ENCODE data around the gene UNC5A.

Gene UNC5A

DNA sequence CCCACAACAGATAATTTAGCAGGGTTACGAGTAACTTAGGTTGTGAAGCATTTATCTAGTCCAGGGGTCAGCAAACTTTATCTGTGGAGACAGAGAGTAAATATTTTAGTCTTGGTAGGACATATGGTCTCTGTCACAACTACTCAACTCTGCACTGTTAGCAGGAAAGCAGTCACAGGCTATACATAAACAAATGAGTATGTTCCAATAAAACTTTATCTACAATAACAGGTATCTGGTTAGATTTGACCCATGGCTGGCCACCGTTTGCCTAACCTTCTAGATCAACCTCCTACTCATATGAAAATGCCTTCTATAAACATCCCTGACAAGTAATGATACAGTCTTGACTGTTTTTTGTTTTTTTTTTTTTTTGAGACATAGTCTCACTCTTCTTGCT lies 101.8 kb downstream of the UNC5A start:
- Histone ChIP-seq H3K4ac (ENCODE audit: low read length) (no peak overlapping the region), H3K27me3 (ENCODE audit: control insufficient read depth in 3 of 3, insufficient read depth in 3 of 3, low read depth in 1 of 3, low read length in 3 of 3) (no peaks in the 10 kb centered on the region), H2BK5ac (ENCODE audit: low read length) (no peak overlapping the region), H3K4me1 (ENCODE audit: control insufficient read depth in 2 of 2, insufficient read depth in 1 of 2, low read depth in 1 of 2, low read length in 2 of 2) (no peaks in the 10 kb centered on the region), H3K79me1 (ENCODE audit: low read depth, low read length) (no peaks in the 10 kb centered on the region), H3K9me3 (replicated peaks in 1 of 2; ENCODE audit: control insufficient read depth in 2 of 2, insufficient read depth in 1 of 2, low read depth in 1 of 2, low read length in 2 of 2) (no peaks in the 10 kb centered on the region), H2AK5ac (ENCODE audit: low read depth, low read length) (no peak overlapping the region), H4K91ac (ENCODE audit: low read depth, low read length, poor library complexity) (no peak overlapping the region), H3K14ac (ENCODE audit: low read length) (no peak overlapping the region), H3K18ac (ENCODE audit: low read length) (no peak overlapping the region), H3K27ac (replicated peaks; ENCODE audit: low read length) (no peak overlapping the region), H2BK120ac (ENCODE audit: low read depth, low read length) (no peak overlapping the region), H3K4me2 (ENCODE audit: insufficient read depth, low read length, poor library complexity, severe bottlenecking) (no peak overlapping the region), H2BK12ac (ENCODE audit: low read length) (no peak overlapping the region), H3K9ac (ENCODE audit: low read depth, low read length, poor library complexity) (no peak overlapping the region), H3K4me3 (ENCODE audit: low read length in 2 of 2) (no peak overlapping the region), H2AFZ (ENCODE audit: low read length) (no peak overlapping the region), H2BK15ac (ENCODE audit: low read length) (no peak overlapping the region), H3K36me3 (replicated peaks in 1 of 2; ENCODE audit: control insufficient read depth in 2 of 2, insufficient read depth in 2 of 2, low read length in 2 of 2) (peaks cover 5 to 58% of the 10 kb centered on the region in 2 donors), H4K8ac (ENCODE audit: low read depth, low read length) (no peak overlapping the region), H3K23ac (ENCODE audit: low read depth, low read length, poor library complexity) (no peak overlapping the region)
- DNase-seq (ENCODE audit: low spot score) = no peak
- WGBS, 2 donors (ENCODE audit: extremely low coverage in 2 of 2, insufficient read length in 2 of 2, insufficient replicate concordance in 1 of 2) = no CpG with 5 or more reads among the region's 2 CpGs

DNA sequence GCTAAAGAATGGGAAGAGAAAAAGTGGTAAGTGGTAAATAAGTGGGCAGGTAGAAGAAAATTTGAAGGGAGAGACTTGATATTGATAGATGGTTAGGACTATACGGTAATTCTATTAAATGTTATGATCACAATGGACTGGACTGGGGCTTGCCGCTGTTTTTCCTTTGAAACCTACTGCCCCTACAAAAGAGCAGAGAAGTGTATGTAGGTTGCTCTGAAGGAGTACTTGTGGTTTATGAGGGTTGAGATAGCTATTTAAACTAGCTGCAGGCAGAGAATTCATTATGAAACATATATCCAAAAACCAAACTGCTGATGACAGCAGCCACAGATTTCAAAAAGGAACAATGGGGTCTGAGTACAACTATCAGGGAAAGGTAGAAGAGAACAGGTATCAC lies 105.5 kb downstream of the UNC5A start:
- no peak overlapping the region for H2BK5ac ChIP-seq (ENCODE audit: low read length)
- no CpG with 5 or more reads among the region's 2 CpGs for WGBS, 2 donors (ENCODE audit: extremely low coverage in 2 of 2, insufficient read length in 2 of 2, insufficient replicate concordance in 1 of 2)
- DNase-seq (ENCODE audit: low spot score) = no peak

GRCh38 chr5:176916337-176916736 lies 106.0 kb downstream of the UNC5A start:
- H2AFZ ChIP-seq (ENCODE audit: low read length) = no peak overlapping the region
- H3K23ac ChIP-seq (ENCODE audit: low read depth, low read length, poor library complexity) = no peak overlapping the region
- H2BK15ac ChIP-seq (ENCODE audit: low read length) = no peak overlapping the region
- no peak overlapping the region for H2BK120ac ChIP-seq (ENCODE audit: low read depth, low read length)
- no peak overlapping the region for H2AK5ac ChIP-seq (ENCODE audit: low read depth, low read length)
- no peaks in the 10 kb centered on the region for H3K27me3 ChIP-seq (ENCODE audit: control insufficient read depth in 3 of 3, insufficient read depth in 3 of 3, low read depth in 1 of 3, low read length in 3 of 3)
- H3K79me1 ChIP-seq (ENCODE audit: low read depth, low read length) = no peaks in the 10 kb centered on the region
- no peak overlapping the region for H3K14ac ChIP-seq (ENCODE audit: low read length)
- no peak overlapping the region for H4K8ac ChIP-seq (ENCODE audit: low read depth, low read length)
- H3K36me3 ChIP-seq (replicated peaks in 1 of 2; ENCODE audit: control insufficient read depth in 2 of 2, insufficient read depth in 2 of 2, low read length in 2 of 2) = peaks cover 0 to 46% of the 10 kb centered on the region in 2 donors
- no peak overlapping the region for H3K4me2 ChIP-seq (ENCODE audit: insufficient read depth, low read length, poor library complexity, severe bottlenecking)
- H3K9ac ChIP-seq (ENCODE audit: low read depth, low read length, poor library complexity) = no peak overlapping the region
- H3K27ac ChIP-seq (replicated peaks; ENCODE audit: low read length) = no peak overlapping the region
- H3K4ac ChIP-seq (ENCODE audit: low read length) = no peak overlapping the region
- no peaks in the 10 kb centered on the region for H3K9me3 ChIP-seq (replicated peaks in 1 of 2; ENCODE audit: control insufficient read depth in 2 of 2, insufficient read depth in 1 of 2, low read depth in 1 of 2, low read length in 2 of 2)
- no peak overlapping the region for H4K91ac ChIP-seq (ENCODE audit: low read depth, low read length, poor library complexity)
- no peak overlapping the region for H2BK5ac ChIP-seq (ENCODE audit: low read length)
- no peak overlapping the region for H2BK12ac ChIP-seq (ENCODE audit: low read length)
- H3K18ac ChIP-seq (ENCODE audit: low read length) = no peak overlapping the region
- no peak for DNase-seq (ENCODE audit: low spot score)
- H3K4me1 ChIP-seq (ENCODE audit: control insufficient read depth in 2 of 2, insufficient read depth in 1 of 2, low read depth in 1 of 2, low read length in 2 of 2) = peaks cover under 1 to 3% of the 10 kb centered on the region in 2 donors
- no peak overlapping the region for H3K4me3 ChIP-seq (ENCODE audit: low read length in 2 of 2)

More for the DNA sequence above, 105.5 kb downstream of the UNC5A start:
- Histone ChIP-seq H2AK5ac (ENCODE audit: low read depth, low read length) (no peak overlapping the region), H3K27me3 (ENCODE audit: control insufficient read depth in 3 of 3, insufficient read depth in 3 of 3, low read depth in 1 of 3, low read length in 3 of 3) (no peaks in the 10 kb centered on the region), H3K14ac (ENCODE audit: low read length) (no peak overlapping the region), H3K9ac (ENCODE audit: low read depth, low read length, poor library complexity) (no peak overlapping the region), H3K23ac (ENCODE audit: low read depth, low read length, poor library complexity) (no peak overlapping the region), H3K79me1 (ENCODE audit: low read depth, low read length) (no peaks in the 10 kb centered on the region), H3K4me1 (ENCODE audit: control insufficient read depth in 2 of 2, insufficient read depth in 1 of 2, low read depth in 1 of 2, low read length in 2 of 2) (no peaks in the 10 kb centered on the region), H3K27ac (replicated peaks; ENCODE audit: low read length) (no peak overlapping the region), H4K91ac (ENCODE audit: low read depth, low read length, poor library complexity) (no peak overlapping the region), H3K4ac (ENCODE audit: low read length) (no peak overlapping the region), H3K4me3 (ENCODE audit: low read length in 2 of 2) (no peak overlapping the region), H2BK12ac (ENCODE audit: low read length) (no peak overlapping the region), H2BK15ac (ENCODE audit: low read length) (no peak overlapping the region), H3K9me3 (replicated peaks in 1 of 2; ENCODE audit: control insufficient read depth in 2 of 2, insufficient read depth in 1 of 2, low read depth in 1 of 2, low read length in 2 of 2) (no peaks in the 10 kb centered on the region), H3K18ac (ENCODE audit: low read length) (no peak overlapping the region), H2BK120ac (ENCODE audit: low read depth, low read length) (no peak overlapping the region), H3K4me2 (ENCODE audit: insufficient read depth, low read length, poor library complexity, severe bottlenecking) (no peak overlapping the region), H3K36me3 (replicated peaks in 1 of 2; ENCODE audit: control insufficient read depth in 2 of 2, insufficient read depth in 2 of 2, low read length in 2 of 2) (peaks cover 0 to 49% of the 10 kb centered on the region in 2 donors), H2AFZ (ENCODE audit: low read length) (no peak overlapping the region), H4K8ac (ENCODE audit: low read depth, low read length) (no peak overlapping the region)

DNA sequence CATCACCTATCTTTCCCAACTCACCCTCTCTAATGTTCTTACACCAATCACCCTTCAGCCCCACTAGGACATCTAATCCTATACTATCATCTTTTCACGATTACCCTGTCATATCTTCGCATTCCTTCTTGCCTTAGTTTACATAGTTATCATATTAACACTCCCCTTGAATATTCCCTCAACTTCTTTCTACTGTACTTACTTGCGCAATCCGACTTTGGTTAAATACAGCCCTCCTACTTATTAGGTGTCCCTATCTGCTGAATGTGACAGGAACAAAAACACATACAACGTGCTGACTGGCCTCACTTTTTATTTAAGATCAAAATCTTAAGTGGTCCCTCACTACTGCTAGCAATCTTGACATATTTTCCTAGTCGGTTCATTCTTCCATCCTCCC lies 108.3 kb downstream of the UNC5A start:
- no peak overlapping the region for H2BK120ac ChIP-seq (ENCODE audit: low read depth, low read length)
- WGBS, 2 donors (ENCODE audit: extremely low coverage in 2 of 2, insufficient read length in 2 of 2, insufficient replicate concordance in 1 of 2) = 100% methylated on average over 2 of the region's 6 CpGs; no CpG with 5 or more reads in 1 of the 2 donors
- H2BK15ac ChIP-seq (ENCODE audit: low read length) = no peak overlapping the region
- H3K18ac ChIP-seq (ENCODE audit: low read length) = no peak overlapping the region
- H3K27me3 ChIP-seq (ENCODE audit: control insufficient read depth in 3 of 3, insufficient read depth in 3 of 3, low read depth in 1 of 3, low read length in 3 of 3) = no peaks in the 10 kb centered on the region
- H3K27ac ChIP-seq (replicated peaks; ENCODE audit: low read length) = no peak overlapping the region
- no peak overlapping the region for H2BK5ac ChIP-seq (ENCODE audit: low read length)
- H3K4me3 ChIP-seq (ENCODE audit: low read length in 2 of 2) = no peak overlapping the region
- no peak overlapping the region for H3K23ac ChIP-seq (ENCODE audit: low read depth, low read length, poor library complexity)
- H3K14ac ChIP-seq (ENCODE audit: low read length) = no peak overlapping the region
- H3K4ac ChIP-seq (ENCODE audit: low read length) = no peak overlapping the region
- H3K79me1 ChIP-seq (ENCODE audit: low read depth, low read length) = no peaks in the 10 kb centered on the region
- H3K4me1 ChIP-seq (ENCODE audit: control insufficient read depth in 2 of 2, insufficient read depth in 1 of 2, low read depth in 1 of 2, low read length in 2 of 2) = peaks cover 9 to 15% of the 10 kb centered on the region in 2 donors
- H3K4me2 ChIP-seq (ENCODE audit: insufficient read depth, low read length, poor library complexity, severe bottlenecking) = no peak overlapping the region
- H3K9ac ChIP-seq (ENCODE audit: low read depth, low read length, poor library complexity) = no peak overlapping the region
- no peak overlapping the region for H4K8ac ChIP-seq (ENCODE audit: low read depth, low read length)
- no peak overlapping the region for H2BK12ac ChIP-seq (ENCODE audit: low read length)
- DNase-seq (ENCODE audit: low spot score) = no peak
- no peak overlapping the region for H2AFZ ChIP-seq (ENCODE audit: low read length)
- no peaks in the 10 kb centered on the region for H3K9me3 ChIP-seq (replicated peaks in 1 of 2; ENCODE audit: control insufficient read depth in 2 of 2, insufficient read depth in 1 of 2, low read depth in 1 of 2, low read length in 2 of 2)
- H2AK5ac ChIP-seq (ENCODE audit: low read depth, low read length) = no peak overlapping the region
- H4K91ac ChIP-seq (ENCODE audit: low read depth, low read length, poor library complexity) = no peak overlapping the region
- H3K36me3 ChIP-seq (replicated peaks in 1 of 2; ENCODE audit: control insufficient read depth in 2 of 2, insufficient read depth in 2 of 2, low read length in 2 of 2) = peaks cover 0 to 44% of the 10 kb centered on the region in 2 donors
